T-helper 2 cell treated with Interferon-gamma antibody and Interleukin-4, amounts not matched to agents 100 ng/mL and 5 ng/mL, for 36 hours (primary cell): ENCODE data around the gene SLC30A1. TPM values are rescaled to one million over a fixed set of nuclear protein-coding genes. Genes with fewer than 3 reads are reported as not detected.

Experiments
- intact Hi-C: fragments of 100-400 bp; cut with micrococcal nuclease; formaldehyde crosslinking; loops from one replicate; pipeline ENCODE4 v1.15.1; 2023
- total RNA-seq: library from RNA; stranded (reverse); gene quantifications from 2 replicates; pipeline ENCODE4 v1.2.3, GENCODE V29; 2022

The SLC30A1 gene
- total RNA-seq, 1 donor from 2014 or later = 12.7 TPM

GRCh38 chr1:211609120-211610024, 30.4 kb upstream of the SLC30A1 start:
- intact Hi-C loops = no loop called here

GRCh38 chr1:211607754-211608473, 29.0 kb upstream of the SLC30A1 start:
- intact Hi-C loops = loop anchor here (1.0 kb wide), 2 partner anchors 11 to 29 kb away; partner anchors contain the start of gene SLC30A1

- intact Hi-C loops = loop anchor here (1.0 kb wide), 2 partner anchors 10 to 28 kb away; partner anchors contain the start of gene SLC30A1
These were observed 28.2 kb upstream of the SLC30A1 start for GRCh38 chr1:211606914-211607753.

GRCh38 chr1:211606332-211606913, 27.5 kb upstream of the SLC30A1 start:
- intact Hi-C loops = no loop called here

- intact Hi-C loops = no loop called here
These were observed 26.8 kb upstream of the SLC30A1 start for GRCh38 chr1:211605603-211606331.

- intact Hi-C loops = no loop called here
These were observed 26.1 kb upstream of the SLC30A1 start for GRCh38 chr1:211605034-211605433.

- intact Hi-C loops = no loop called here
These were observed 25.6 kb upstream of the SLC30A1 start for GRCh38 chr1:211604548-211604947.

- intact Hi-C loops = no loop called here
These were observed 24.8 kb upstream of the SLC30A1 start for GRCh38 chr1:211603713-211604112.

- intact Hi-C loops = no loop called here
These were observed 24.3 kb upstream of the SLC30A1 start for GRCh38 chr1:211603191-211603701.

- intact Hi-C loops = no loop called here
These were observed 23.2 kb upstream of the SLC30A1 start for GRCh38 chr1:211601982-211602670.

- intact Hi-C loops = no loop called here
These were observed 22.2 kb upstream of the SLC30A1 start for GRCh38 chr1:211601159-211601558.

- intact Hi-C loops = no loop called here
These were observed 20.3 kb upstream of the SLC30A1 start for GRCh38 chr1:211599250-211599649.

GRCh38 chr1:211598514-211598913, 19.6 kb upstream of the SLC30A1 start:
- intact Hi-C loops = no loop called here

- intact Hi-C loops = loop anchor here (1.0 kb wide), 1 partner anchor 11 kb away; no protein-coding TSS in a partner anchor
These were observed 17.6 kb upstream of the SLC30A1 start for GRCh38 chr1:211596418-211597181.

GRCh38 chr1:211595419-211595818, 16.5 kb upstream of the SLC30A1 start:
- intact Hi-C loops = no loop called here

- intact Hi-C loops = no loop called here
These were observed 13.1 kb upstream of the SLC30A1 start for GRCh38 chr1:211591980-211592493.

GRCh38 chr1:211589782-211590721, 11.1 kb upstream of the SLC30A1 start:
- intact Hi-C loops = no loop called here
